Stimulated activated CD4-positive, alpha-beta T cell treated with anti-CD3 and anti-CD28 coated beads, Interleukin-1b, Interleukin-23, amount 100 ng/mL, for 4 hours (primary cell): Measurements from ENCODE around the gene ORMDL3.
A peak's percentile ranks its signal among the peaks of the same experiment; 100 is the strongest.
"Not testable (repeated sequence)": the region's sequence is repeated elsewhere in the genome, so short reads cannot be mapped to it uniquely, and the experiment has no call there.

ENCODE experiments used
- DNase-seq, 2 donors: peaks; one replicate each; pipeline ENCODE4 v3.0.0-alpha.2; 2020; ENCODE audit warnings: low read depth in 2 of 2

ORMDL3 gene

GRCh38 chr17:39950871-39951348 is 23.5 kb upstream of the ORMDL3 start:
- no peak for DNase-seq

DNA sequence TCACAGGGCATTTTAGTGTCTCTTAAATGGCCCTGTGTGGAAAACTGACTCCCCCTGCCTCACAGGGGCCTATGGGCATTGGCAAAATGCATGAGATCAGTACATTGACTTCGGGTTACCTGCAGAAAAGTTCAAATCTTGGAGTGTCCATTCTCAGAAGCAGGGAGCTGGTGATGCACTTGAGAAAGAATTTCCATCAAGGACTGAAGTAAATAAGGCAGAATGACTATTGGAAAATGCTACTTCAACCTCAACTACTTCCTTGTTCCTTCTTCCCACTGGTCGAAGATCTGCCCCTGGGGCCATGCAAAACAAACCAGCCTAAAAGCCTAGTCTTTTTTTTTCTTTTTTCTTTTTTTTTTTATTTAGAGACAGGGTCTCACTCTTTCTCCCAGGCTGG is 21.6 kb upstream of the ORMDL3 start:
- no peak for DNase-seq

DNA sequence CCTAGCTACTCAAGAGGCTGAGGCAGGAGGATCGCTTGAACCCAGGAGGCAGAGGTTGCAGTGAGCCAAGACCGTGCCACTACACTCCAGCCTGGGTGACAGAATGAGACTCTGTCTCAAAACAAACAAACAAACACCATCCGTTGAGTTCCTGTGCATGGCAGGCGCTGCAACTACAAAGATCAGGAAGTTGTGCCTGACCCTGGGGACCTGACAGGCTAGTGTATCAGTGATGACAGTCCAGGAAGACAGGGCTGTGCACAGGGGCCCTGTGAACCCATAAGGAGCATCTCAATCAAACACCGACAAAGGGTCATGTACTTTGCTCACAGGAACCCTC is 21.1 kb upstream of the ORMDL3 start:
- not testable (repeated sequence) for DNase-seq

DNA sequence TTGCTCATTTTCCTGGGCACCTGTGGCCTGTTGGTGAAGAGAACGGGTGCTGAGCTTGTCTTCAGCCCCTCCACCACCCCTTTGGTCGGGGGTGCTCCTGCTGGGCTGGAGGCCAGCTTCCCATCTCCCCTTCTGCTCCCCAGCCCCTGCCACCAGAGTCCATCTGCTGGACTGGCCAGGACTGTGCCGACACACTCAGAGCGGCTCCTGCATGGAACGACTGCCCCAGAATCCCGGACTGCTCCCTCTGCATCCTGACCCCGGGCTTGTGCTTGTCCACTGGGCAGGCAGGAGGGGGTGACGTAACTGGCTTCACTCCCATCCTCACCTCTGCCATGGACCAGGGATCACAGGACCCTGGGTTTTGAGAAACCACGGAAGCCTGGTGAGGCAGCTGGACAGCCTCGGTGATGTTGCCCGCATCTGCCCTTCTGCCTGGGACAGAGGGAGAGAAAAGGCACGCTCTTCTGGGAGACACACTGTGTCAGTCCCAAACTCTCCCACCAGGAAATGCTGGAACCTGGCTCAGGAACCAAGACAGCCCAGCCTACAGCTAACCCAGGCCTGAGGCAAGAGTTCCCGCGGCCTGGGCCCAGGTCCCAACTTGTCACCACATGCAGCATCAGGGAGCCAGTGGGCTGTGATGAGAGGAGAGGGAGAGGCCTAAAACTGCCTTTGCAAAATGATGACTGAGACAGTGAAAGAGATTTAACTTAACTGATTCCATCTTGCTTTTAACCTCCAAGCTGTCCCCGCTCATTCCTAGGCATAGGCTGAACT is 19.3 kb upstream of the ORMDL3 start:
- DNase-seq = no peak

- no peak for DNase-seq
Measured at GRCh38 chr17:39944393-39944711, 17.0 kb upstream of the ORMDL3 start.

GRCh38 chr17:39943702-39944392 is 16.4 kb upstream of the ORMDL3 start:
- DNase-seq = no peak

GRCh38 chr17:39939588-39940419 is 12.4 kb upstream of the ORMDL3 start:
- DNase-seq = no peak

- DNase-seq = no peak
Measured at GRCh38 chr17:39939106-39939505, 11.7 kb upstream of the ORMDL3 start.

GRCh38 chr17:39938140-39938869 is 10.9 kb upstream of the ORMDL3 start:
- no peak for DNase-seq

- no peak for DNase-seq
Measured at GRCh38 chr17:39937447-39937846, 10.0 kb upstream of the ORMDL3 start.

GRCh38 chr17:39935909-39936308 is 8.5 kb upstream of the ORMDL3 start:
- DNase-seq = no peak

DNA sequence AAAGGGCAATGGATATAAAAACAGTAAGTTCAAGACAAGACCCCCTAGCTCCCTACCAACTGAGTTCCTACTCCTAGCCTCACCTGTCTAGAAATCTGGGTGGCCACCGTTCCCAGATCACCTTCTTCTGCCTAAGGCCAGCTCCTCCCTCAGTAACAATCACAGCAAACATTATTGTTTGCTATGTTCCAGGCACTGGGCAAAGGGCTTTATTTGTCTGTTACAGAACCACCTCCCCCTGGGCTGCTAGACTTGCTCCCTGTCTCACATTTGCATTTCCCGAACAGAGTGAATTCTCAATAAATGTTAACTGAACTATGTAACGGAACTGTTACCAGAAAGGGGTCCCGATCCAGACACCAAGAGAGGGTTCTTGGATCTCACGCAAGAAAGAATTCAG is 6.9 kb upstream of the ORMDL3 start:
- no peak for DNase-seq

DNA sequence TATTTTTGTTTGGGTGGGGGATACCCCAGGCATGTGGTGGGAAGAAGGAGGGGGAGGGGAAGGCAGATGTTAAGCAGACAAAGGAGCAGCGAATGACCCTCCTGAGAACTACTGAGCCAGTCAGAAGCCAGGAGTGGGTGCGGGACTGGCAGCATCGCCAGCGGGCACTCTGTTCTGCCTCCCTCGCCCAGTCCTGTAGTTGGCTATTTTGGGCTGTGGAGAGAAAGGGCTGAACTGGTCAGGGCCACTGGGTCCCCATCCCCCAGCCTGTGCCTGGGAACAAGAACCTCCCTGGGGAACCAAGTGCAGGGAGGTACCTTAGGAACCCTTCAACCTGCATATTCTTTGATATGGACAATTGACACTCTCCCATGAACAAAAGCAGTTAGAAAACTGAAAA is 6.5 kb upstream of the ORMDL3 start:
- DNase-seq = no peak

DNA sequence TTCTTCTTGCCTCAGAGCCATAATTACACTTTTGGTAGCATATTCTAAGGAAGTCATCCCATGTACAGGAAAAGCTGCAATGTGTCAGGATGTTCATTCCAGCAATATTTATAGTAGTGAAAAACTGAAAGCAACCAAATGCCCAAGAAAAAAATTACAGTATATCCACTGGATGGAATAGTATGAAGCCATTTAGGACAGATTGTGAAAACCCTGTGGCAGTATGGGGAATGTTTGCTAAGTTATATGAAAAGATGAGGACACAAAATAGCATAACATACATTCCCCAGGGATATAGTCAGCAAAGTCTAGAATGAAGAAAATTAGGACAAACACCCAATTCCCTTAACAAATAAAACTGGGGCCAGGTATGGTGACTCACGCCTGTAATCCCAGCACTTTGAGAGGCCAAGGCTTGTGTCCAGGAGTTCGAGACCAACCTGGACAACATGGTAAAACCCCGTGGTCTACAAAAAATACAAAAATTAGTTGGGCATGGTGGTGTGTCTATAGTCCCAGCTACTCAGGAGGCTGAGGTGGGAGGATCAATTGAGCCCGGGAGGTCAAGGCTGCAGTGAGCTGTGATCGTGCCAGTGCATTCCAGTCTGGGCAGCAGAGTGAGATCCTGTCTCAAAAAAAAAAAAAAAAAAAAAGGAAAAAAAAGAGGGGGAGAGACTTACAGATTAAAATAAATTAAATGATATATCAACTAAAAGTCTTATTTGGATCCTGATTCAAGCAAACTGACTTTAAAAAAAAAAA is 2.4 kb upstream of the ORMDL3 start:
- DNase-seq = no peak

DNA sequence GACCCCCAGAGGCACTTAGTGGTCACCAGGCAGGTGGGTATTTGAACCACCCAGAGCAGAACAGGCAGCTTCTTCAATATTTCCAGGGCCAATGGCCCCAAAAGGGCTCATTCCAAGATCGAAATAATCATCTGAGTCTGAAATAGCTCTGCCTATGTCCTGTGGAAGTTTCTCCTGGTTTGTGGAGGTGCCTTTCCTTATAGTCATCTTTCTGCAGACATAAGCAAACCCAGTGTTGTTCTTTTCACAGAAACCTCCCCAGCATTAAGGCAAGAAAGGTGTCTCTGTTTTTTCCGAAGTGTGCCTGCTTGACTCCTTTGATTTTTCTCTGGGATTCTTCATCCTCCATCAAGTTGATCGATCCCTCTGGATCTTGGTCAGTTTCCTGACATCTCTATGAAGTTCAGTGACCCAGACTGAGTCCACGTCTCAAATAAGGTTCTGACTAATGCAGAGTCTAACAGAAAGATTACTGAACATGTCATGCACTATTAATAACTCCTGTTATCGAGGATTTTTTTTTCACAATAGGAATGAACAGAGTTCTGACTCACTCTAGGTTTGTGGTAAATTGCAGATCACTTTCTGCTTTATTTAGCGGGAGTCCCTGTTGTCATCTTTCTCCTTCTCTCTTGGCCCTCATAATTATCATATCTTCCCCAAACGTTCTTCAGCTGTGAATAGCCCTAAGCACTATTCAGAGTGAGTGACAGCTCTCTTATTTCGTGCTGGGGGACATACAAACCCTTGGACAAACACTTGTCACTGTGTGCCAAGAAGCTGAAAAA is 1.7 kb upstream of the ORMDL3 start:
- DNase-seq = no peak

- no peak for DNase-seq
Measured at GRCh38 chr17:39927929-39928857, 792 bp upstream of the ORMDL3 start.

- DNase-seq = peak; percentile 19 to 42
Measured at GRCh38 chr17:39926588-39927100, 757 bp downstream of the ORMDL3 start.

- DNase-seq = no peak
Measured at GRCh38 chr17:39926135-39926587, 1.2 kb downstream of the ORMDL3 start.
